ENCODE data around the gene ASB2. TPM values are rescaled to one million over a fixed set of nuclear protein-coding genes. Genes with fewer than 3 reads are reported as not detected.

Gene ASB2
- total RNA-seq, 2 donors from 2014 or later, result 115 to 187 TPM

DNA sequence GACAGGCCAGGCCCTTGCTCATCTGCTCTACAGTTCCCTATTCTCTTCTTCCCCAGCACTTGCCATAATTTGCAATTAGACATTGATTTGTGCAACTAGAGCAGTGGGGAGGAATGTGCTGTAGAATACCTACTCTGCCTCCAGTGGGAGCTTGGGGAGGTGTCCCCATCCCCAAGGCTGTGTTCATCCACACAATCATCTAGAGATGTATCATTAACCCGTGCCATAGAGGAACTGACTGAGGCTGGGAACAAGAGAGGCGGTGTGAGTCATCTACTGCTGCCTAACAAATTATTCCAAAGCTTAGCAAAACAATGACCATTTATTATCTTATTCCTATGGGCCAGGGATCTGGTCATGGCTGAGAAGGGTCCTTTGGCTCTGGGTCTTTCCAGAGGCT is 44.6 kb upstream of the ASB2 start:
- no peaks in the 10 kb centered on the region for H3K9me3 ChIP-seq
- no peak overlapping the region for H3K4me3 ChIP-seq
- TF ChIP-seq, protein P1, sequence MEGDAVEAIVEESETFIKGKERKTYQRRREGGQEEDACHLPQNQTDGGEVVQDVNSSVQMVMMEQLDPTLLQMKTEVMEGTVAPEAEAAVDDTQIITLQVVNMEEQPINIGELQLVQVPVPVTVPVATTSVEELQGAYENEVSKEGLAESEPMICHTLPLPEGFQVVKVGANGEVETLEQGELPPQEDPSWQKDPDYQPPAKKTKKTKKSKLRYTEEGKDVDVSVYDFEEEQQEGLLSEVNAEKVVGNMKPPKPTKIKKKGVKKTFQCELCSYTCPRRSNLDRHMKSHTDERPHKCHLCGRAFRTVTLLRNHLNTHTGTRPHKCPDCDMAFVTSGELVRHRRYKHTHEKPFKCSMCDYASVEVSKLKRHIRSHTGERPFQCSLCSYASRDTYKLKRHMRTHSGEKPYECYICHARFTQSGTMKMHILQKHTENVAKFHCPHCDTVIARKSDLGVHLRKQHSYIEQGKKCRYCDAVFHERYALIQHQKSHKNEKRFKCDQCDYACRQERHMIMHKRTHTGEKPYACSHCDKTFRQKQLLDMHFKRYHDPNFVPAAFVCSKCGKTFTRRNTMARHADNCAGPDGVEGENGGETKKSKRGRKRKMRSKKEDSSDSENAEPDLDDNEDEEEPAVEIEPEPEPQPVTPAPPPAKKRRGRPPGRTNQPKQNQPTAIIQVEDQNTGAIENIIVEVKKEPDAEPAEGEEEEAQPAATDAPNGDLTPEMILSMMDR (IDR thresholded peaks at IDR 0.05), result no peak
- no peak overlapping the region for H3K27ac ChIP-seq
- no peaks in the 10 kb centered on the region for H3K4me1 ChIP-seq
- no peaks in the 10 kb centered on the region for H3K27me3 ChIP-seq
- no peak for DNase-seq (ENCODE audit: low spot score)
- no peaks in the 10 kb centered on the region for H3K36me3 ChIP-seq

DNA sequence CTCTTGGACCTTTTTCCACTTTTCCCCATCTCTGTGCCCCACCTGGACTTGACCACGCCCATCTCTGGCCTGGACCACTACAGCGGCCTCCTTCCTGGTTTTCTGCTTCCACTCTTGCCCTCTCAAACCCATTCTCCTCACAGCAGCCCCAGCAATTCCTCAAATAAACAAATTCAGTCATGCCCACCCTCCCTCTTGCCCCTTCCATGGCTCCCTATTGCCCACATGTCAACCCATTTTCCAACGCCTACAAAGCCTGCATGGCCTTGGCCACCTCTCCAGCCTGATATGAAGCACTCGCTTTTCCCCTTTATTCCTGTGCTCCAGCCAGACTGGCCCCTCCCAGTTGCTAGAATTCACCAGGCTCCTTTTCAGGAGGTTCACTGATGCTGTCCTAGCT is 43.9 kb upstream of the ASB2 start:
- Histone ChIP-seq H3K4me1 (no peaks in the 10 kb centered on the region), H3K4me3 (no peak overlapping the region)

DNA sequence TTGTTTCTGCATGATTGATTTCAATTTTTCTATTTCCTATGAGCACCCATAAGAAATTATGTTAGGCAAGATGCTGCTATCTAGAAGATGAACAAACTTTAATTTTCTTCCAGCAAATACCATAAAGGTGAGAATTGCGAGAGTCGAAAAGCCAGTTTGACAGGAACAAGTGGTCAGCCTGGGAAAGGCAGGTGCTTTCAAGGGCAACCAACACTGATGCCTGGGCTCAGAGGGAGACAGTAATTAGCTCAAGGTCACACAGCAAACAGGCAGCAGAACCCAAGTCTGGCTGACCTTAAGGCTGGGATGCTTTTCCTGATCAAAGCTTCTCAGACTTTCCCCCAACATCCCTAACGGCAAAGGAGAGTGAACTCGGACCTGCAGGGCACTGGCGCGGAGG is 43.0 kb upstream of the ASB2 start:
- Histone ChIP-seq H3K9me3 (no peaks in the 10 kb centered on the region), H3K4me3 (no peak overlapping the region), H3K27me3 (no peaks in the 10 kb centered on the region), H3K4me1 (no peaks in the 10 kb centered on the region), H3K36me3 (no peaks in the 10 kb centered on the region), H3K27ac (no peak overlapping the region)
- TF ChIP-seq, protein P1 (IDR thresholded peaks at IDR 0.05), result no peak
- no peak for DNase-seq (ENCODE audit: low spot score)

More for the DNA sequence above, 43.9 kb upstream of the ASB2 start:
- no peaks in the 10 kb centered on the region for H3K36me3 ChIP-seq
- no peak for DNase-seq (ENCODE audit: low spot score)
- H3K9me3 ChIP-seq, result no peaks in the 10 kb centered on the region
- no peaks in the 10 kb centered on the region for H3K27me3 ChIP-seq
- TF ChIP-seq, protein P1 (IDR thresholded peaks at IDR 0.05), result no peak
- H3K27ac ChIP-seq, result no peak overlapping the region

DNA sequence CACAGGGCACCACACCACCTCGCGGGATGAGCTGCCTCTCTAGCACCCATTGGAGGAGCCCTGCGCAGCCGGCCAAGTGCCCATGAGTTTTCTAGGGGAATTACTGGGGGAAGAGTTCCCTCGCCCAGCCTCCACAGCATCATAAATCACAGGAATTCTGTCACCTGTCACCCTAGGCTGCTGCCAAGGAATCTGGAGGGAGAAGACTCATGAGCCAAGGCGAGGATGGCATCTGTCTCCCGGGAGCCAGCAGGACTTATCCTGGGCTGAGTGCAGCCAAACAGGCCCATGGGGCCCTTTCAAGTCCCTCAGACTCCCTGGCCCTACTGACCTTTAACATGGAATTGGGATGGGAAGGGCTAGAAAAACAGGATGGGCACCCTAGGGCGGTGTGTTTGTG is 41.9 kb upstream of the ASB2 start:
- Histone ChIP-seq H3K27me3 (no peaks in the 10 kb centered on the region), H3K36me3 (no peaks in the 10 kb centered on the region), H3K9me3 (no peaks in the 10 kb centered on the region), H3K4me3 (no peak overlapping the region), H3K27ac (no peak overlapping the region), H3K4me1 (no peaks in the 10 kb centered on the region)
- DNase-seq (ENCODE audit: low spot score), result no peak
- TF ChIP-seq, protein P1 (IDR thresholded peaks at IDR 0.05), result no peak

DNA sequence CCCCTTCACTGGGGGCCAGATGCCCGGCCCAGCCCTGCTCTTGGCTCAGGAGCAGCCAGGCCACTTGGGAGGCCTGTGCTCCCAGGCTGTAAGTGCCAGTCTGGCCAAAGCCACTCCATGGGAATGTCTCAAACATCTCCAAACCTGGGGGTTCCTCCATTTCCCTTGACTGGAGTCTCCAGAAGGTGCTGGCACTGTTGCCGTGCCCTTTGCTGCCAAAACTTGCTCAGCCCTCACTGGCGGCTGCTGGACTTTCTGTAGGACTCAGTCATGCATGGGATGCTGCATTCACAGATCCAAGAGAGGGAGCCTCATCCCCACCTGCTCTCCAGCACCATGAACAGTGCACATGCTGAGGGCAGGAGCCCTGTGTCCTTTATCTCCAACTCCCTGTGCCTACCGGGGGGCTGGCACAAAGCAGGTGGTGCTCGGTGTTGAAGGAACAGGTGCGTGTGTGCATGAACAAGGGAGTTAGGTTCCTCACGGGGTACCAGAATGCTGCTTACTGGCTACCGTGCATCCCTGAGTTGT is 40.1 kb upstream of the ASB2 start:
- Histone ChIP-seq H3K4me1 (no peaks in the 10 kb centered on the region), H3K9me3 (no peaks in the 10 kb centered on the region), H3K36me3 (no peaks in the 10 kb centered on the region), H3K27ac (no peak overlapping the region), H3K4me3 (no peak overlapping the region), H3K27me3 (no peaks in the 10 kb centered on the region)
- DNase-seq (ENCODE audit: low spot score), result no peak
- TF ChIP-seq, protein P1 (IDR thresholded peaks at IDR 0.05), result no peak

DNA sequence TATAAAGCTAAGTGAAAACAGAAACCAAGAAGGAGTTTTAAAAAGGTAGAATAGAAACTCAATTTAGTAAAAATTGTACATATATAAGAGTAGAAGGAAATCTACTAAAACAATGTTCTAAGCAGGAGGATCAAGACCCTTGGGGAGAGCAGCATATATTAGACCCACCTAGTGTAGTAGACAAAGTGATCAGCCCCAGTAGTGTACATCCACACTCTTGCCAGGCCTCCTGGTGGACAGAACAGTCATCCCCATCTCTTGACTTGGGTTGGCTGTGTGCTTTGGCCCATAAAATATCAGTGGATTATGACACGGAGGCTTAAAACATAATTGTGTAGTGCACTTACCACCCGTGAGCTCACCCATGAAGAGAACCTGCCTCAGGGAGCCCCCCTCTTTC is 38.9 kb upstream of the ASB2 start:
- Histone ChIP-seq H3K36me3 (no peaks in the 10 kb centered on the region), H3K4me1 (no peaks in the 10 kb centered on the region), H3K4me3 (no peak overlapping the region), H3K27me3 (no peaks in the 10 kb centered on the region), H3K9me3 (no peaks in the 10 kb centered on the region), H3K27ac (no peak overlapping the region)
- DNase-seq (ENCODE audit: low spot score), result no peak
- TF ChIP-seq, protein P1 (IDR thresholded peaks at IDR 0.05), result no peak
